ENCODE data around the gene RAB22A. TPM values are rescaled to one million over a fixed set of nuclear protein-coding genes. Genes with fewer than 3 reads are reported as not detected.

RAB22A gene
- total RNA-seq, 1 donor from 2014 or later: 9.8 TPM

GRCh38 chr20:58377017-58377416 is 67.5 kb downstream of the RAB22A start:
- intact Hi-C loops (cut with DNase I): no loop called here
- no peak for DNase-seq (ENCODE audit: low spot score)

- DNase-seq (ENCODE audit: low spot score): no peak
- intact Hi-C loops (cut with DNase I): no loop called here
These were observed 68.4 kb downstream of the RAB22A start for GRCh38 chr20:58377766-58378401.

GRCh38 chr20:58378704-58379103 is 69.2 kb downstream of the RAB22A start:
- no peak for DNase-seq (ENCODE audit: low spot score)
- intact Hi-C loops (cut with DNase I): no loop called here

GRCh38 chr20:58381627-58382026 is 72.1 kb downstream of the RAB22A start:
- intact Hi-C loops (cut with DNase I): no loop called here
- no peak for DNase-seq (ENCODE audit: low spot score)

GRCh38 chr20:58382096-58382495 is 72.6 kb downstream of the RAB22A start:
- intact Hi-C loops (cut with DNase I): no loop called here
- DNase-seq (ENCODE audit: low spot score): no peak

- intact Hi-C loops (cut with DNase I): no loop called here
- no peak for DNase-seq (ENCODE audit: low spot score)
These were observed 75.3 kb downstream of the RAB22A start for GRCh38 chr20:58384821-58385220.

GRCh38 chr20:58388028-58388601 is 78.6 kb downstream of the RAB22A start:
- DNase-seq (ENCODE audit: low spot score): no peak
- intact Hi-C loops (cut with DNase I): loop anchor here (2.0 kb wide), 1 partner anchor 79 kb away; the partner anchor contains the start of gene RAB22A

- DNase-seq (ENCODE audit: low spot score): peak; percentile 99
- intact Hi-C loops (cut with DNase I): loop anchor here (2.0 kb wide), 1 partner anchor 80 kb away; the partner anchor contains the start of gene RAB22A
These were observed 79.4 kb downstream of the RAB22A start, which contains the start of gene VAPB for GRCh38 chr20:58388882-58389323. Gene VAPB, plus strand, starts transcription at chr20:58389229. Its CDS starts 231 bp downstream, at chr20:58389460.

GRCh38 chr20:58389324-58389967 is 79.9 kb downstream of the RAB22A start:
- intact Hi-C loops (cut with DNase I): loop anchor here (2.0 kb wide), 1 partner anchor 81 kb away; the partner anchor contains the start of gene RAB22A
- DNase-seq (ENCODE audit: low spot score): peak; percentile 76

GRCh38 chr20:58389968-58390658 is 80.6 kb downstream of the RAB22A start:
- no peak for DNase-seq (ENCODE audit: low spot score)
- intact Hi-C loops (cut with DNase I): loop anchor here (2.0 kb wide), 1 partner anchor 81 kb away; the partner anchor contains the start of gene RAB22A

GRCh38 chr20:58390659-58391035 is 81.1 kb downstream of the RAB22A start:
- intact Hi-C loops (cut with DNase I): no loop called here
- DNase-seq (ENCODE audit: low spot score): no peak

GRCh38 chr20:58392286-58392685 is 82.8 kb downstream of the RAB22A start:
- DNase-seq (ENCODE audit: low spot score): no peak
- intact Hi-C loops (cut with DNase I): no loop called here

- intact Hi-C loops (cut with DNase I): no loop called here
- DNase-seq (ENCODE audit: low spot score): no peak
These were observed 83.8 kb downstream of the RAB22A start for GRCh38 chr20:58393299-58393698.

- intact Hi-C loops (cut with DNase I): no loop called here
- DNase-seq (ENCODE audit: low spot score): no peak
These were observed 85.3 kb downstream of the RAB22A start for GRCh38 chr20:58394801-58395200.

- no peak for DNase-seq (ENCODE audit: low spot score)
- intact Hi-C loops (cut with DNase I): no loop called here
These were observed 86.1 kb downstream of the RAB22A start for GRCh38 chr20:58395604-58396003.

GRCh38 chr20:58397429-58397828 is 87.9 kb downstream of the RAB22A start:
- intact Hi-C loops (cut with DNase I): no loop called here
- no peak for DNase-seq (ENCODE audit: low spot score)

- intact Hi-C loops (cut with DNase I): no loop called here
- no peak for DNase-seq (ENCODE audit: low spot score)
These were observed 88.7 kb downstream of the RAB22A start for GRCh38 chr20:58398254-58398653.

- intact Hi-C loops (cut with DNase I): no loop called here
These were observed 90.4 kb downstream of the RAB22A start for GRCh38 chr20:58399926-58400325.

GRCh38 chr20:58401162-58401561 is 91.6 kb downstream of the RAB22A start:
- intact Hi-C loops (cut with DNase I): no loop called here
- DNase-seq (ENCODE audit: low spot score): no peak

More at GRCh38 chr20:58399926-58400325, 90.4 kb downstream of the RAB22A start:
- no peak for DNase-seq (ENCODE audit: low spot score)

- no peak for DNase-seq (ENCODE audit: low spot score)
- intact Hi-C loops (cut with DNase I): no loop called here
These were observed 92.8 kb downstream of the RAB22A start for GRCh38 chr20:58402305-58402704.
